Breast epithelium (tissue), 3 donors: ENCODE measurements around the gene EIF2S2.

Experiments
- CTCF ChIP-seq, 3 donors: fragments of 450-650 bp; IDR thresholded peaks; one replicate each; pipeline ENCODE4 v1.5.1; 2016 to 2017; ENCODE audit warnings: antibody characterized with exemption in 3 of 3, mild to moderate bottlenecking in 3 of 3, moderate library complexity in 3 of 3
- POLR2A ChIP-seq: fragments of 450-650 bp; IDR thresholded peaks from one replicate; pipeline ENCODE4 v1.6.1; 2016; ENCODE audit warnings: antibody characterized with exemption, mild to moderate bottlenecking, moderate library complexity

- TF ChIP-seq CTCF (IDR thresholded peaks at IDR 0.05) (no peak), POLR2A (no peak)
Observed at GRCh38 chr20:34045930-34046725, 65.9 kb downstream of the EIF2S2 start.
